Stimulated activated CD4-positive, alpha-beta T cell treated with anti-CD3 and anti-CD28 coated beads, Interleukin-4, amount 100 ng/mL, for 4 hours (primary cell): Measurements from ENCODE around the gene FBN3.
A peak's percentile ranks its signal among the peaks of the same experiment; 100 is the strongest.
"Not testable (repeated sequence)": the region's sequence is repeated elsewhere in the genome, so short reads cannot be mapped to it uniquely, and the experiment has no call there.

ENCODE experiments used
- DNase-seq, 2 experiments: peaks; one replicate each; pipeline ENCODE4 v3.0.0-alpha.2; 2020

The FBN3 gene

GRCh38 chr19:8046569-8047165 lies 102.7 kb downstream of the FBN3 start:
- DNase-seq: no peak

- no peak for DNase-seq
Measured at GRCh38 chr19:8045872-8046568, 103.4 kb downstream of the FBN3 start.

- DNase-seq: no peak
Measured at GRCh38 chr19:8044018-8044417, 105.4 kb downstream of the FBN3 start.

GRCh38 chr19:8042900-8043299 lies 106.5 kb downstream of the FBN3 start:
- DNase-seq: no peak

GRCh38 chr19:8041531-8041931 lies 107.9 kb downstream of the FBN3 start:
- DNase-seq: no peak

GRCh38 chr19:8039231-8039630 lies 110.2 kb downstream of the FBN3 start:
- no peak for DNase-seq

GRCh38 chr19:8038815-8039214 lies 110.6 kb downstream of the FBN3 start:
- DNase-seq: no peak

GRCh38 chr19:8036434-8037099 lies 112.8 kb downstream of the FBN3 start:
- DNase-seq: no peak

- no peak for DNase-seq
Measured at GRCh38 chr19:8034178-8034525, 115.2 kb downstream of the FBN3 start.

- DNase-seq: not testable (repeated sequence)
Measured at GRCh38 chr19:8033287-8034177, 115.9 kb downstream of the FBN3 start.

GRCh38 chr19:8030960-8031359 lies 118.4 kb downstream of the FBN3 start:
- DNase-seq: no peak

- DNase-seq: no peak
Measured at GRCh38 chr19:8028951-8029491, 120.4 kb downstream of the FBN3 start.

- DNase-seq: no peak
Measured at GRCh38 chr19:8025316-8025715, 124.1 kb downstream of the FBN3 start.

GRCh38 chr19:8024256-8024655 lies 125.1 kb downstream of the FBN3 start:
- DNase-seq: not testable (repeated sequence)

GRCh38 chr19:8023371-8023770 lies 126.0 kb downstream of the FBN3 start:
- DNase-seq: no peak

- no peak for DNase-seq
Measured at GRCh38 chr19:8022275-8022674, 127.1 kb downstream of the FBN3 start.

- DNase-seq: no peak
Measured at GRCh38 chr19:8021374-8021773, 128.0 kb downstream of the FBN3 start.

GRCh38 chr19:8020681-8021080 lies 128.7 kb downstream of the FBN3 start:
- no peak for DNase-seq

- peak; percentile 15 to 27 for DNase-seq
Measured at GRCh38 chr19:8017808-8018207, 131.6 kb downstream of the FBN3 start.
